Cardiac muscle cell (in vitro differentiated cells and primary cell): ENCODE results near the gene ST7L. TPM values are rescaled to one million over a fixed set of nuclear protein-coding genes. Genes with fewer than 3 reads are reported as not detected.
"Not testable (repeated sequence)": the region's sequence is repeated elsewhere in the genome, so short reads cannot be mapped to it uniquely, and the experiment has no call there.

Source experiments
- DNase-seq, 2 donors: peaks; one replicate each; pipeline versions ENCODE4 v3.0.0 to v3.0.0-alpha.2; 2010 to 2017; ENCODE audit warnings: low read depth in 1 of 2, low spot score in 1 of 2
- H3K27ac ChIP-seq: fragments of 200-600 bp; sonication (generic); 2 replicates; pipeline ENCODE4 v1.5.1; 2016
- H3K27me3 ChIP-seq: fragments of 200-600 bp; sonication (generic); 2 replicates; pipeline ENCODE4 v1.6.0; 2016; ENCODE audit warnings: control low read depth
- H3K36me3 ChIP-seq: fragments of 200-600 bp; sonication (generic); 2 replicates; pipeline ENCODE4 v1.5.1; 2016; ENCODE audit warnings: control low read depth
- H3K4me1 ChIP-seq: fragments of 200-600 bp; sonication (generic); 2 replicates; pipeline ENCODE4 v1.8.1; 2017; ENCODE audit warnings: low read depth, mild to moderate bottlenecking, mixed run types
- H3K4me3 ChIP-seq: fragments of 200-600 bp; sonication (generic); 2 replicates; pipeline ENCODE4 v1.5.1; 2016; ENCODE audit warnings: mild to moderate bottlenecking
- H3K9me3 ChIP-seq: fragments of 200-600 bp; sonication (generic); 2 replicates; pipeline ENCODE4 v1.5.1; 2017; ENCODE audit warnings: low read depth, mild to moderate bottlenecking, control low read depth
- CTCF ChIP-seq: IDR thresholded peaks from 2 replicates; pipeline ENCODE4 v1.5.1; 2012; ENCODE audit warnings: low read depth, mild to moderate bottlenecking, low read length
- polyA plus RNA-seq: library from polyadenylated mRNA; unstranded; fragments of >200 nt; fragmentation: Nextera tagmentation; extraction: Ambion mirVana; gene quantifications from 2 replicates; pipeline ENCODE4 v1.2.1, GENCODE V29; 2016
- total RNA-seq: library from RNA; depleted of rRNA; stranded (reverse); fragments of >200 nt; gene quantifications from 2 replicates; pipeline ENCODE4 v1.2.3, GENCODE V29; 2016

Gene ST7L
- total and polyA plus RNA-seq, 2 experiments from 2014 or later: 19.7 to 26.6 TPM

- no peak overlapping the region for H3K27ac ChIP-seq
- TF ChIP-seq CTCF: no peak
Measured at GRCh38 chr1:112643080-112643479, 24.1 kb upstream of the ST7L start.

GRCh38 chr1:112640437-112640836, 21.5 kb upstream of the ST7L start:
- not testable (repeated sequence) for H3K36me3 ChIP-seq, H3K27me3 ChIP-seq, H3K9me3 ChIP-seq, H3K27ac ChIP-seq, H3K4me3 ChIP-seq, H3K4me1 ChIP-seq, DNase-seq

More at GRCh38 chr1:112643080-112643479, 24.1 kb upstream of the ST7L start:
- DNase-seq: no peak
- no peaks in the 10 kb centered on the region for H3K4me1 ChIP-seq
- H3K27me3 ChIP-seq: no peaks in the 10 kb centered on the region
- no peaks in the 10 kb centered on the region for H3K9me3 ChIP-seq
- H3K36me3 ChIP-seq: peaks cover 13% of the 10 kb centered on the region
- no peak overlapping the region for H3K4me3 ChIP-seq

GRCh38 chr1:112638110-112638428, 19.1 kb upstream of the ST7L start:
- Histone ChIP-seq H3K36me3 (no peaks in the 10 kb centered on the region), H3K9me3 (no peaks in the 10 kb centered on the region), H3K4me3 (no peak overlapping the region), H3K4me1 (no peaks in the 10 kb centered on the region), H3K27me3 (no peaks in the 10 kb centered on the region), H3K27ac (no peak overlapping the region)
- TF ChIP-seq CTCF: no peak
- no peak for DNase-seq

GRCh38 chr1:112637254-112638109, 18.5 kb upstream of the ST7L start:
- Histone ChIP-seq H3K27ac (no peak overlapping the region), H3K36me3 (no peaks in the 10 kb centered on the region), H3K27me3 (no peaks in the 10 kb centered on the region), H3K9me3 (no peaks in the 10 kb centered on the region), H3K4me1 (no peaks in the 10 kb centered on the region), H3K4me3 (no peak overlapping the region)
- TF ChIP-seq CTCF: no peak
- no peak for DNase-seq

GRCh38 chr1:112636597-112637253, 17.8 kb upstream of the ST7L start:
- no peak for TF ChIP-seq CTCF
- DNase-seq: no peak
- no peaks in the 10 kb centered on the region for H3K9me3 ChIP-seq
- no peaks in the 10 kb centered on the region for H3K36me3 ChIP-seq
- H3K4me3 ChIP-seq: no peak overlapping the region
- H3K27me3 ChIP-seq: no peaks in the 10 kb centered on the region
- H3K4me1 ChIP-seq: no peaks in the 10 kb centered on the region
- no peak overlapping the region for H3K27ac ChIP-seq

- Histone ChIP-seq H3K4me1 (no peaks in the 10 kb centered on the region), H3K27ac (no peak overlapping the region), H3K9me3 (no peaks in the 10 kb centered on the region), H3K36me3 (peaks cover under 1% of the 10 kb centered on the region), H3K27me3 (no peaks in the 10 kb centered on the region), H3K4me3 (no peak overlapping the region)
- TF ChIP-seq CTCF: no peak
- no peak for DNase-seq
Measured at GRCh38 chr1:112636056-112636455, 17.1 kb upstream of the ST7L start.
